WTC11 (cell line): ENCODE data around the gene ZGPAT. TPM values are rescaled to one million over a fixed set of nuclear protein-coding genes. Genes with fewer than 3 reads are reported as not detected.

ENCODE experiments used
- ATAC-seq: fragments of 200-7000 bp; cut with Tn5 transposase; 2 replicates; pipeline ENCODE4 v1.10.0; 2021; ENCODE audit warnings: mild to moderate bottlenecking, moderate library complexity
- CTCF ChIA-PET: fragments of 300-600 bp; sonication (Branson Sonifier 250); formaldehyde crosslinking; loops from one replicate; lab custom pipeline; 2021; ENCODE audit warnings: antibody characterized with exemption; lab: Charles Lee
- POLR2A ChIA-PET: fragments of 350-600 bp; sonication (Branson Sonifier 250); formaldehyde crosslinking; loops from one replicate; lab custom pipeline; 2021; ENCODE audit warnings: antibody characterized with exemption; lab: Charles Lee
- DNase-seq: peaks from one replicate; pipeline ENCODE4 v3.0.0; 2021; ENCODE audit warnings: low spot score
- H3K27ac Mint-ChIP-seq: 2 replicates; pipeline ENCODE4 v1.8.0; 2021; ENCODE audit warnings: mixed read lengths
- H3K27me3 Mint-ChIP-seq: 2 replicates; pipeline ENCODE4 v1.8.0; 2021; ENCODE audit warnings: low read depth, mild to moderate bottlenecking, moderate library complexity, mixed read lengths
- H3K36me3 Mint-ChIP-seq: 2 replicates; pipeline ENCODE4 v1.8.0; 2021; ENCODE audit warnings: mixed read lengths
- H3K4me1 Mint-ChIP-seq: 2 replicates; pipeline ENCODE4 v1.8.0; 2022; ENCODE audit warnings: mixed read lengths
- H3K4me3 Mint-ChIP-seq: 2 replicates; pipeline ENCODE4 v1.8.0; 2021; ENCODE audit warnings: mild to moderate bottlenecking, moderate library complexity, mixed read lengths
- H3K9me3 Mint-ChIP-seq: 2 replicates; pipeline ENCODE4 v1.8.0; 2021; ENCODE audit warnings: mixed read lengths
- E2F1 ChIP-seq: sonication (generic); formaldehyde crosslinking; IDR thresholded peaks from 2 replicates; pipeline ENCODE4 v1.8.0; 2022; ENCODE audit warnings: mild to moderate bottlenecking, missing genetic modification reagents
- E2F4 ChIP-seq: sonication (generic); formaldehyde crosslinking; IDR thresholded peaks from 2 replicates; pipeline ENCODE4 v1.8.1; 2022; ENCODE audit warnings: low read depth, mild to moderate bottlenecking, moderate library complexity, missing genetic modification reagents, borderline replicate concordance
- ERG ChIP-seq: fragments of 250-450 bp; sonication (Bioruptor Pico); IDR thresholded peaks from 2 replicates; pipeline ENCODE4 v1.8.0; 2021; ENCODE audit warnings: mild to moderate bottlenecking
- GABPB1 ChIP-seq: sonication (generic); formaldehyde crosslinking; IDR thresholded peaks from 2 replicates; pipeline ENCODE4 v1.8.1; 2023; ENCODE audit warnings: mild to moderate bottlenecking, missing genetic modification reagents
- GTF2I ChIP-seq: fragments of 250-450 bp; sonication (Bioruptor Pico); conservative IDR thresholded peaks from 2 replicates; pipeline ENCODE4 v1.4.0; 2021; ENCODE audit warnings: mild to moderate bottlenecking
- NFATC4 ChIP-seq: fragments of 250-450 bp; sonication (Bioruptor Pico); IDR thresholded peaks from 2 replicates; pipeline ENCODE4 v1.9.0; 2021; ENCODE audit warnings: mild to moderate bottlenecking
- NFYB ChIP-seq: sonication (generic); formaldehyde crosslinking; conservative IDR thresholded peaks from 2 replicates; pipeline ENCODE4 v1.8.0; 2022; ENCODE audit warnings: low read depth, missing genetic modification reagents
- NR3C1 ChIP-seq: sonication (generic); formaldehyde crosslinking; conservative IDR thresholded peaks from 2 replicates; pipeline ENCODE4 v1.8.1; 2023; ENCODE audit warnings: low read depth, mild to moderate bottlenecking, missing genetic modification reagents
- PRRX2 ChIP-seq: fragments of 250-450 bp; sonication (Bioruptor Pico); IDR thresholded peaks from 2 replicates; pipeline ENCODE4 v1.8.0; 2021; ENCODE audit warnings: mild to moderate bottlenecking
- RELA ChIP-seq: sonication (generic); formaldehyde crosslinking; IDR thresholded peaks from 2 replicates; pipeline ENCODE4 v1.8.1; 2022; ENCODE audit warnings: missing genetic modification reagents, mild to moderate bottlenecking, borderline replicate concordance
- RORB ChIP-seq: fragments of 250-450 bp; sonication (Bioruptor Pico); IDR thresholded peaks from 2 replicates; pipeline ENCODE4 v1.9.0; 2021; ENCODE audit warnings: mild to moderate bottlenecking
- SMAD3 ChIP-seq: sonication (generic); formaldehyde crosslinking; IDR thresholded peaks from 2 replicates; pipeline ENCODE4 v1.8.0; 2022; ENCODE audit warnings: missing genetic modification reagents, mild to moderate bottlenecking, borderline replicate concordance
- SP1 ChIP-seq: sonication (generic); formaldehyde crosslinking; conservative IDR thresholded peaks from 2 replicates; pipeline ENCODE4 v1.8.1; 2022; ENCODE audit warnings: missing genetic modification reagents
- TEAD4 ChIP-seq: sonication (generic); formaldehyde crosslinking; IDR thresholded peaks from 2 replicates; pipeline ENCODE4 v1.8.0; 2022; ENCODE audit warnings: mild to moderate bottlenecking, missing genetic modification reagents
- USF1 ChIP-seq: sonication (generic); formaldehyde crosslinking; IDR thresholded peaks from 2 replicates; pipeline ENCODE4 v1.8.0; 2022; ENCODE audit warnings: mild to moderate bottlenecking, missing genetic modification reagents
- ZBTB21 ChIP-seq: sonication (generic); formaldehyde crosslinking; IDR thresholded peaks from 2 replicates; pipeline ENCODE4 v1.8.1; 2023; ENCODE audit warnings: mild to moderate bottlenecking, missing genetic modification reagents, borderline replicate concordance
- ZNF121 ChIP-seq: sonication (generic); formaldehyde crosslinking; IDR thresholded peaks from 2 replicates; pipeline ENCODE4 v1.8.0; 2023; ENCODE audit warnings: missing genetic modification reagents
- ZNF281 ChIP-seq: sonication (generic); formaldehyde crosslinking; IDR thresholded peaks from 2 replicates; pipeline ENCODE4 v1.8.0; 2023; ENCODE audit warnings: mild to moderate bottlenecking, missing genetic modification reagents
- ZNF396 ChIP-seq: fragments of 250-450 bp; sonication (Bioruptor Pico); IDR thresholded peaks from 2 replicates; pipeline ENCODE4 v1.8.0; 2021; ENCODE audit warnings: mild to moderate bottlenecking, moderate library complexity, borderline replicate concordance
- ZSCAN18 ChIP-seq: fragments of 250-450 bp; sonication (Bioruptor Pico); IDR thresholded peaks from 2 replicates; pipeline ENCODE4 v2.1.2; 2022; ENCODE audit warnings: mild to moderate bottlenecking, moderate library complexity
- total RNA-seq: library from RNA; stranded (reverse); gene quantifications from 3 replicates; pipeline ENCODE4 v1.2.3, GENCODE V29; 2021

The ZGPAT gene
- total RNA-seq, 1 experiment from 2014 or later: 28.3 TPM

GRCh38 chr20:63734111-63734945 is 26.5 kb downstream of the ZGPAT start (continued):
- no peak for TF ChIP-seq E2F4 (CRISPR knock-in tag)
- TF ChIP-seq USF1 (CRISPR knock-in tag): no peak
- no peak for TF ChIP-seq E2F1

GRCh38 chr20:63734946-63735858 is 27.4 kb downstream of the ZGPAT start:
- POLR2A ChIA-PET: no interaction called here
- ATAC-seq: no peak
- Mint-ChIP-seq H3K36me3 (peaks cover 8% of the 10 kb centered on the region; the same call in 1 of the 2 replicates), H3K9me3 (no peaks in the 10 kb centered on the region), H3K27ac (no peak overlapping the region), H3K27me3 (no peaks in the 10 kb centered on the region), H3K4me3 (no peak overlapping the region), H3K4me1 (no peaks in the 10 kb centered on the region)
- no peak for DNase-seq
- TF ChIP-seq SP1 (CRISPR knock-in tag): no peak
- no peak for TF ChIP-seq GABPB1 (CRISPR knock-in tag)
- no peak for TF ChIP-seq SMAD3 (CRISPR knock-in tag)
- TF ChIP-seq ZNF281: no peak
- TF ChIP-seq NFATC4 (CRISPR knock-in tag): no peak
- no peak for TF ChIP-seq RELA (CRISPR knock-in tag)
- TF ChIP-seq RORB (CRISPR knock-in tag): no peak
- no peak for TF ChIP-seq PRRX2 (CRISPR knock-in tag)
- TF ChIP-seq ZSCAN18 (CRISPR knock-in tag): no peak
- TF ChIP-seq ZNF396 (CRISPR knock-in tag): no peak
- no peak for TF ChIP-seq GTF2I (CRISPR knock-in tag)
- TF ChIP-seq TEAD4 (CRISPR knock-in tag): no peak
- TF ChIP-seq NFYB (CRISPR knock-in tag): no peak
- TF ChIP-seq NR3C1 (CRISPR knock-in tag): no peak
- no peak for TF ChIP-seq ERG (CRISPR knock-in tag)
- TF ChIP-seq ZBTB21: no peak
- no peak for TF ChIP-seq ZNF121 (CRISPR knock-in tag)
- CTCF ChIA-PET: interaction anchor here (1.7 to 3.1 kb wide), 2 partner anchors 28 to 40 kb away, joined by 7 to 14 read pairs; partner anchors contain the start of genes ARFRP1 and ZGPAT
